CD4-positive, alpha-beta T cell treated with Interleukin-12 subunit alpha and Interleukin-12 subunit beta, for 1 hour (primary cell): Measurements from ENCODE around the gene KCNIP1.

Experiments
- DNase-seq: peaks from one replicate; pipeline ENCODE4 v3.0.0-alpha.2; 2020

The KCNIP1 gene

DNA sequence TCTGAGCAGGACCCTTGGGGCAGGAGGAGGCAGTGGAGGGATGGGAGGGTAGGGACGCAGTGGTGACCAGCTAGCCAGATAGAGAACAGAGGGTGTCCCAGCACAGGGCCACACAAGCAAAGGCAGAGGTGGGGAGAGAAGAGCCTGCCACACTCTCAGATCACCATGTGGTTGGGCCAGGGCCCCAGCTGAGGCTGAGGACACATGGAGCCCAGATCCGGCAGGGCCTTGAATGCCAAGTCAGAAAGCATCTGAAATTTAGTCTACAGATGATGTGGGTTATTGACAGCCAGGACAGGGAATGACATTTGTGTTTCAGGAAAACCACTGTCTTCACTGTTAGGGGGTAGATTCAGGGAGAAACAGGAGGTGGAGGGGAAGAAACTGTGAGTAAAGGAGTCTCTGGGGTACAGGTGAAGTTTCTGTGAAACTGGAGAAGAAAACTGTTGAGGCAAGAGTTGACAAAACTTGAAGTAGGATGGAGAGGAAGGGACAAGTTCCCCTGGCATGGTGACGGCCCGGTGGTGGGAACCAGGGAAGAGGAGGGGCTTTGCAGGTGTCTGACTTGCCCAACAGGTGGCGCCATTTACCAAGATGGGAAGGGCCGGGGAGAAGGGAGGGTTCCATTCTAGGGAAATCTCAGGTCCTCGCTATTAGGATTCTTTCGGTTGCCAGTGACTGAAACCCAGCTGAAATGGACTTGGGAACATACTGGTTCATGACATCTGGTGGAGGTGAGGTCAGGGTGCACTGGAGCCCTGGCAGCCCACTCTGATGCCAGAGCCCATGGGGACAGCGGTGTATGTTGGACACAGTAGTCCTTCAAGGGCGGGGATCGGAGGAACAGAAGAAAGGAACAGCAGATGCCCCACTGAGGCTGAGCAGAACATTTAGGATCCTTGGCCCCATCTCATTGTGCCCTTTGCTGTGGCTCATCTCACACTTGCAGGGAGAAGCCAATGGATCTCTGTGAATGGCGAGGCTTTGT, 100.1 kb downstream of the KCNIP1 start:
- no peak for DNase-seq

- DNase-seq, result no peak
These were observed 103.1 kb downstream of the KCNIP1 start for GRCh38 chr5:170606941-170607340.

GRCh38 chr5:170611449-170612090, 107.8 kb downstream of the KCNIP1 start:
- no peak for DNase-seq

DNA sequence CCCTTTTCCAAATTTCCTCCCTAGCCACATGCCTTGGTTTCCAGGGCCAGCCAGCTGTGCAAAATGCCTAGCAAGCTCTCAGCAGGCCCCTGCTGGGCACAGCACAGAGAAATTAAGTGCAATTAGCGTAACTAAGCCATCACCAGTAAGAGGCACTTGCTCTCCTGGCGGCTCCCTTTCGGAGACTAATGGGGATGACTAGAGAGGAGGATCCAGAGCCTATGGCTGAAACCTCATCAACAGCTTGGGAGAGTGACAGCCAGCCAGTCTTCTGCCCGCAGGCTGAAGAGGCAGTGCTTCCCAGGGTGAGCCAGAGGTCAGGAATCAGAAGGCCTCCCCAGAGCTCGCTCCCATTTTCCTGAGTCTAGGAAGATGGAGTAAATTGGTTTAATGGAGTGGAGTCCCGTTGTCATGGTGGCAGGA, 108.4 kb downstream of the KCNIP1 start:
- DNase-seq, result no peak

GRCh38 chr5:170614065-170614490, 110.3 kb downstream of the KCNIP1 start:
- DNase-seq, result no peak

- DNase-seq, result no peak
These were observed 110.9 kb downstream of the KCNIP1 start for GRCh38 chr5:170614720-170615119.

GRCh38 chr5:170617533-170618490, 114.0 kb downstream of the KCNIP1 start:
- DNase-seq, result no peak

DNA sequence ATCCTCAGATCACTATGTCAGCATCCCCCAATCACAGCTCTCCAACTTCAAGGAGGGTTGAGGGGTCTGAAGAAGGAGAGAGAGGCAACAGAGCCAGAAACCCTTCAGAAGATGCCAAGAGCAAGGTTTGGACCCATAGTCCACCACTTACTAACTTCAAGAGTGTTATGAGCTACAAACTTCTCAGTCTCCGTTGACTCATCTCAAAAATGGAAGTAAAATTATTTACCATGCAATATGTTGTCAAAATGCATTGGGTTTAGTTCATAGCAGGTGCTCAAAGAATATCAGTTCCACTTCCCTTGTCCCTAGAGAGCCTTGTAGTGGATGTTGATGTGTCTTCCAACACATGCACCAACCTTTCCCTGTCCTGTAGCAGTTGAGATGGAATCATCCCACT, 116.0 kb downstream of the KCNIP1 start:
- no peak for DNase-seq

- DNase-seq, result no peak
These were observed 119.1 kb downstream of the KCNIP1 start for GRCh38 chr5:170622933-170623332.

- DNase-seq, result no peak
These were observed 119.9 kb downstream of the KCNIP1 start for GRCh38 chr5:170623576-170624181.

DNA sequence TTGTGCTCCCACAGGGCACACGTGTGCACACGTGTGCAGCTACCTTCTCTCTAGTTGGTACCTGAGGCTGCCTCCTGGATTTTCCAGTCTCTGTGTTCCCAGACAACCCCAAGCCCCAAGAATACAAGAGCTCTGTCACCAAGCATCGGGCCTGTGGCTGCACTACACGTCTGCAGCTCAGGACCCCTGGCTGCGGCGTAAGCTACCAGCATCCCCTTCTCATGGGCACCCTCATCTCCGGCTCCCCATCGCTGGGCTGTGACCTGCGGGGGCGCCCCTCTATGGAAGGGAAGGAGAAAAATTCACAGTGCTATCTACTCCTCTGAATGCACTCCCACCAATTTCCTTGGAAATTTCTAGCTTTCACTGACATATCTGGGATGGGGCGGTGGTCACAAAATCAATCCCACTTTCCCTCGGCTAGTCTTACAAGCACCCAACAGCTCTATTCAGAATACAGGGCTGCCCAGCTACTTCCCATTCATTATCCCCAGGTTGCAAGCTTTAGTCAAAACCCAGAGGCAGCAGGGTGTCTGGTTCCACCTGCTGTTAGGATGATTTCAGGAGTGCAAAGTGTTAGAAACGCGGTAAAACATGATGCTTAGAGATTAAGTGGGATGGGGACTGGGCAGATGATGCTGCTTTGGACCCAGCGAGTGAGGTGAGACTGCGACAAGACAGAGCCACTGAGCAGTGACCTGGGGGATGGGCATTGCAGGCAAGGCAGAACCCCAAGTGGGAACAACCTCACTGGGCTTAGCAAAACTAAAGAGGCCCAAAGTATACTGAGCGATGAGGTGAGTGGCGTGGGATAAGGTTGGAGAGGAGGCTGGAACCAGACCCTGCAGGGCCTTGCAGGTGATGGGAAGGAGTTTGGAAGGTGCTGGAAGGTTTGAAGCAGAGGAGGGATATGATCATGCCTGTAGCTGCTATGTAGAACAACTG, 121.7 kb downstream of the KCNIP1 start:
- no peak for DNase-seq

DNA sequence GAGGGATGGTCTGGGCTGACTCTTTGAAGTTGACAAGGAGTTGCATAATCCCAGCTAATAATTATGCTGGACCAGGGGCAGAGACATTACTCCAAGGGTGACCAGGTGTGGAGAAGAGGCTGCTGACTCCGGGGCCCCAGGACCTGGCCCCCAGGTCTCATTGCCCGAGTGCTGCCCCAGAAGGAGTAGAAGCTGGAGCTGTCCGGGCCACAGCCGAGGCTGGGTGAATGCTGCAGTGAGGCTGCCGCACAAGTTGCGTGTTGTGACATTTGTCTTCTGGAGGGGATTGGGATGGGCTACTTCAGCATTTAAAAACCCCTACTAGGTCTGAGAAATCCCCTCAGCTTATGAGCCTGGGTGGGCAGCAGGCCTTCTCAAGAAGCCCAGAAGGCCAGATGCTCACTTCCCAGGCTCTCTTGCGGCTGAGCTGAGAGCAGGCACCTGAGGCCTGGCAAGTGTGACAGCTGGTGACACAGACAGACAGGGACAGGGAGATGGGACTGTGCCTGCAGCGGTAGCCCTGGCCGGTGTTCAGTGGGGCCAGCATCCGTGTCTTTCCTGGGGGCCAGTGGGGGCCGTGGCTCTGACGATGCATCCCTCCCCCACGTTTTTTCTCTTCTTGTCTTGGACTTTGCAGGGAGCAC, 122.8 kb downstream of the KCNIP1 start:
- no peak for DNase-seq

GRCh38 chr5:170627271-170627670, 123.5 kb downstream of the KCNIP1 start:
- no peak for DNase-seq

GRCh38 chr5:170628028-170628427, 124.2 kb downstream of the KCNIP1 start:
- DNase-seq, result no peak

GRCh38 chr5:170628691-170629565, 125.1 kb downstream of the KCNIP1 start:
- DNase-seq, result no peak

DNA sequence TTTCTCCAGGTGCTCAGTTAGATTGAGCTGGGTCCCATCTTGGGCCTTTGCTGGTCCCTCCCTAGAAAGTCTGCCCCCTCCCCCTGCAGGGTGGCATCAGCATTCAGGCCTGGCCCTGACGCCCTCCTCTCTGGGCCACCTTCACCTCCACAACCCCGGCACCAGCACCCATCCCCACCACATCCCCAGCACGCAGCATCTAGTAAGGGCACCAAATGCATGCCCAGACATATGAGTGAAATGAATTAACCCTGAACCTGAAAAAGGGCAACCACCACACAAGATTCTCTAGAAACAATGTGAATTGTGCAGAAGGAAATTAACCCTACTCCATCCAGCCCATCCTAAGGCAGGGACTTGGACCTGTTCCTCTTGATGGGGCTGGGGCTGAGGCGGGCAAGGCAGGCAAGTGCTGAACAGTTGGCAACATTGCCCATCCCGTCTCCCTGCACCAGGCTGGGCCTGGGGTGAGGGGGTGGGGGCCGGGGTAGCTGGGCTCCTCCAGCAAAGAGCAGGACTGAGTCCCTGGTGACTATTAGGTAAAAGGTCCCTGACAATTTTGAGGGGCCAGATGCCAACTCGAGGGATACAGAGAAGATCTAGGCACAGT, 125.9 kb downstream of the KCNIP1 start:
- no peak for DNase-seq

DNA sequence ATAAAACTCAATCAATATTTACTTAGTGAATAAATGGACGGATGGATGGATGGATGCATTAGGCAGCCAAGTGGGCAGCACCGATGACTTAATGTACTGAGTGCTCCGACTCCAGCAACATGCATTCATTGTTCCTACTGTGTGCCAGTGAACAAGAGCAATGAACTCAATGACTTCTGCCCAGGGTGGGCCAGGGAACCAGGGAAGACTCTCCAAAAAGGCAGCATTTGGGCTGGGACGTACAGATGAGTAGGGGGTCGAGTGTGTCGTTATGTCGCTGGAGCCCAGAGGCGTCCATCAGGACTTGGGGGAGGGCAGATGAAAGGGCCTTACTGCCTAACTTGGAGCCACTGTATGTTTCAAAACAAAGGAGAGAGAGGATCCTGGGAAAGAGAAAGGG, 126.4 kb downstream of the KCNIP1 start:
- DNase-seq, result no peak

- no peak for DNase-seq
These were observed 126.9 kb downstream of the KCNIP1 start for GRCh38 chr5:170630711-170631141.
